OCI-LY1 (cell line): ENCODE results near the gene GCLC.
A peak's percentile ranks its signal among the peaks of the same experiment; 100 is the strongest.

ENCODE experiments used
- H2AFZ ChIP-seq: fragments of 200-600 bp; sonication (generic), shearing (Covaris generic); 2 replicates; pipeline ENCODE4 v1.6.0; 2014; ENCODE audit warnings: antibody characterized with exemption, mild to moderate bottlenecking, low read length
- H3F3A ChIP-seq: fragments of 200-600 bp; sonication (generic), shearing (Covaris generic); 2 replicates; pipeline ENCODE4 v1.6.0; 2014; ENCODE audit warnings: mild to moderate bottlenecking, antibody characterized with exemption, low read length, moderate library complexity; ENCODE audit not compliant: insufficient read depth
- H3K27ac ChIP-seq: fragments of 200-600 bp; sonication (generic); 2 replicates; pipeline ENCODE4 v1.5.1; 2014; ENCODE audit warnings: low read length, mixed run types, mild to moderate bottlenecking, low read depth; ENCODE audit not compliant: poor library complexity, severe bottlenecking
- H3K27me3 ChIP-seq: fragments of 200-600 bp; sonication (generic); 2 replicates; pipeline ENCODE4 v1.6.0; 2014; ENCODE audit warnings: antibody characterized with exemption, mild to moderate bottlenecking, low read length, moderate library complexity; ENCODE audit not compliant: insufficient read depth
- H3K36me3 ChIP-seq: fragments of 200-600 bp; sonication (generic); 2 replicates; pipeline ENCODE4 v1.6.1; 2014; ENCODE audit warnings: mild to moderate bottlenecking, antibody characterized with exemption, low read length, moderate library complexity, mixed read lengths; ENCODE audit not compliant: insufficient read depth
- H3K4me1 ChIP-seq: fragments of 200-600 bp; sonication (generic); 2 replicates; pipeline ENCODE4 v1.5.1; 2014; ENCODE audit warnings: mild to moderate bottlenecking, low read length, moderate library complexity; ENCODE audit not compliant: insufficient read depth, severe bottlenecking
- H3K4me2 ChIP-seq: fragments of 200-600 bp; sonication (generic), shearing (Covaris generic); 2 replicates; pipeline ENCODE4 v1.6.1; 2014; ENCODE audit warnings: low read length
- H3K4me3 ChIP-seq: fragments of 200-600 bp; sonication (generic); 2 replicates; pipeline ENCODE4 v1.5.1; 2014; ENCODE audit warnings: low read length, low read depth, mild to moderate bottlenecking, mixed read lengths; ENCODE audit not compliant: poor library complexity, severe bottlenecking
- H3K79me2 ChIP-seq: fragments of 200-600 bp; shearing (Covaris generic); 2 replicates; pipeline ENCODE4 v1.6.1; 2016; ENCODE audit warnings: mixed run types, low read length, mixed read lengths; ENCODE audit not compliant: insufficient read depth
- H3K9ac ChIP-seq: fragments of 200-600 bp; sonication (generic), shearing (Covaris generic); 2 replicates; pipeline ENCODE4 v1.6.1; 2014; ENCODE audit warnings: mild to moderate bottlenecking, low read length, mixed read lengths
- H3K9me2 ChIP-seq: fragments of 200-600 bp; sonication (generic), shearing (Covaris generic); 2 replicates; pipeline ENCODE4 v1.6.1; 2014; ENCODE audit warnings: low read depth, mild to moderate bottlenecking, low read length, mixed read lengths
- H3K9me3 ChIP-seq: fragments of 200-600 bp; shearing (Covaris generic); 2 replicates; pipeline ENCODE4 v1.6.1; 2014; ENCODE audit warnings: low read length, mixed read lengths
- H4K20me1 ChIP-seq: fragments of 200-600 bp; sonication (generic), shearing (Covaris generic); 2 replicates; pipeline ENCODE4 v1.6.0; 2016; ENCODE audit warnings: mild to moderate bottlenecking, low read length; ENCODE audit not compliant: insufficient read depth
- CTCF ChIP-seq: fragments of 200-600 bp; sonication (generic), shearing (Covaris generic); IDR thresholded peaks from 2 replicates; pipeline ENCODE4 v1.5.1; 2017; ENCODE audit warnings: mild to moderate bottlenecking, antibody characterized with exemption, low read length, moderate library complexity, mixed read lengths
- EZH2 ChIP-seq: fragments of 200-600 bp; sonication (generic), shearing (Covaris generic); IDR thresholded peaks from 2 replicates; pipeline ENCODE4 v1.8.0; 2017; ENCODE audit warnings: borderline replicate concordance, mixed run types, mild to moderate bottlenecking, antibody characterized with exemption, low read length, moderate library complexity, mixed read lengths

GCLC gene

GRCh38 chr6:53585208-53585900 is 40.5 kb upstream of the GCLC start:
- no peaks in the 10 kb centered on the region for H3K79me2 ChIP-seq
- H2AFZ ChIP-seq = no peak overlapping the region
- peaks cover 60% of the 10 kb centered on the region for H3K4me1 ChIP-seq
- no peaks in the 10 kb centered on the region for H3K36me3 ChIP-seq
- no peaks in the 10 kb centered on the region for H3K27me3 ChIP-seq
- H3K9ac ChIP-seq = no peak overlapping the region
- H3K9me2 ChIP-seq = no peaks in the 10 kb centered on the region
- TF ChIP-seq EZH2 = no peak
- TF ChIP-seq CTCF = no peak
- peak overlapping the region; percentile 44 for H3K4me2 ChIP-seq
- peak overlapping the region; percentile 71 for H3K27ac ChIP-seq
- H3F3A ChIP-seq = no peaks in the 10 kb centered on the region
- H4K20me1 ChIP-seq = no peaks in the 10 kb centered on the region
- no peaks in the 10 kb centered on the region for H3K9me3 ChIP-seq
- peak overlapping the region; percentile 7 for H3K4me3 ChIP-seq

- Histone ChIP-seq H3K4me3 (no peak overlapping the region), H3K4me1 (peaks cover 60% of the 10 kb centered on the region), H3K36me3 (no peaks in the 10 kb centered on the region), H3K9ac (no peak overlapping the region), H3K9me3 (no peaks in the 10 kb centered on the region), H3K27me3 (no peaks in the 10 kb centered on the region), H3K27ac (peak overlapping the region; percentile 71), H3K79me2 (no peaks in the 10 kb centered on the region), H2AFZ (no peak overlapping the region), H3K4me2 (peak overlapping the region; percentile 44; the same call in 1 of the 2 replicates), H3F3A (no peaks in the 10 kb centered on the region), H3K9me2 (no peaks in the 10 kb centered on the region), H4K20me1 (no peaks in the 10 kb centered on the region)
- TF ChIP-seq EZH2 (no peak), CTCF (no peak)
Measured at GRCh38 chr6:53584726-53585125, 39.8 kb upstream of the GCLC start.

GRCh38 chr6:53583451-53583850 is 38.5 kb upstream of the GCLC start:
- Histone ChIP-seq H3F3A (no peaks in the 10 kb centered on the region), H3K27me3 (no peaks in the 10 kb centered on the region), H3K9ac (no peak overlapping the region), H3K9me2 (no peaks in the 10 kb centered on the region), H3K79me2 (no peaks in the 10 kb centered on the region), H2AFZ (no peak overlapping the region), H3K4me1 (peaks cover 50% of the 10 kb centered on the region), H3K27ac (no peak overlapping the region), H3K9me3 (no peaks in the 10 kb centered on the region), H3K36me3 (no peaks in the 10 kb centered on the region), H3K4me2 (no peak overlapping the region), H3K4me3 (no peak overlapping the region), H4K20me1 (no peaks in the 10 kb centered on the region)
- no peak for TF ChIP-seq EZH2
- no peak for TF ChIP-seq CTCF
